HepG2 (cell line): Measurements from ENCODE around the gene KTI12. TPM values are rescaled to one million over a fixed set of nuclear protein-coding genes. Genes with fewer than 3 reads are reported as not detected.

Source experiments
- HNRNPH1 ChIP-seq: fragments of 200-400 bp; formaldehyde crosslinking; optimal IDR thresholded peaks from 2 replicates; pipeline ENCODE3; 2017; ENCODE audit warnings: mild to moderate bottlenecking, low read depth, low read length
- IKZF4 ChIP-seq: sonication (generic); formaldehyde crosslinking; IDR thresholded peaks from 2 replicates; pipeline ENCODE4 v1.5.1; 2020; ENCODE audit warnings: borderline replicate concordance, mild to moderate bottlenecking, low read depth, missing genetic modification reagents; ENCODE audit errors: not compliant biosample characterization
- IRF2 ChIP-seq: IDR thresholded peaks from 2 replicates; pipeline ENCODE4 v1.6.1; 2018; ENCODE audit warnings: missing genetic modification reagents, missing compliant biosample characterization
- JUND ChIP-seq: sonication (generic); formaldehyde crosslinking; IDR thresholded peaks from 2 replicates; pipeline ENCODE4 v1.8.0; 2022; ENCODE audit warnings: mild to moderate bottlenecking, missing genetic modification reagents
- KMT2A ChIP-seq: sonication (generic); formaldehyde crosslinking; IDR thresholded peaks from 2 replicates; pipeline ENCODE4 v1.4.0; 2020; ENCODE audit warnings: missing genetic modification reagents
- POGZ ChIP-seq: sonication (generic); formaldehyde crosslinking; IDR thresholded peaks from 2 replicates; pipeline ENCODE4 v1.4.0; 2020; ENCODE audit warnings: mild to moderate bottlenecking, missing genetic modification reagents
- SIN3A ChIP-seq: IDR thresholded peaks from 2 replicates; pipeline ENCODE4 v1.6.1; 2011; ENCODE audit warnings: low read depth, mild to moderate bottlenecking, control low read depth, low read length, borderline replicate concordance
- WIZ ChIP-seq: sonication (generic); formaldehyde crosslinking; IDR thresholded peaks from 2 replicates; pipeline ENCODE4 v1.5.1; 2020; ENCODE audit warnings: mild to moderate bottlenecking, missing genetic modification reagents
- XRCC5 ChIP-seq: fragments of 200-400 bp; formaldehyde crosslinking; optimal IDR thresholded peaks from 2 replicates; pipeline ENCODE3; 2017; ENCODE audit warnings: mild to moderate bottlenecking, low read length
- YEATS4 ChIP-seq: sonication (generic); formaldehyde crosslinking; IDR thresholded peaks from 2 replicates; pipeline ENCODE4 v1.4.0; 2020; ENCODE audit warnings: missing genetic modification reagents, borderline replicate concordance
- ZNF180 ChIP-seq: sonication (generic); formaldehyde crosslinking; IDR thresholded peaks from 2 replicates; pipeline ENCODE4 v1.4.0; 2020; ENCODE audit warnings: low read depth, missing genetic modification reagents, borderline replicate concordance
- ZNF256 ChIP-seq: sonication (generic); formaldehyde crosslinking; conservative IDR thresholded peaks from 2 replicates; pipeline ENCODE4 v1.4.0; 2020; ENCODE audit warnings: missing genetic modification reagents
- ZNF263 ChIP-seq: sonication (generic); formaldehyde crosslinking; IDR thresholded peaks from 2 replicates; pipeline ENCODE4 v1.4.0; 2020; ENCODE audit warnings: missing genetic modification reagents
- ZNF296 ChIP-seq: sonication (generic); formaldehyde crosslinking; conservative IDR thresholded peaks from 2 replicates; pipeline ENCODE4 v1.5.0; 2020; ENCODE audit warnings: mild to moderate bottlenecking, missing genetic modification reagents
- ZNF468 ChIP-seq: sonication (generic); formaldehyde crosslinking; IDR thresholded peaks from 2 replicates; pipeline ENCODE4 v1.8.0; 2022; ENCODE audit warnings: mild to moderate bottlenecking, moderate library complexity, missing genetic modification reagents
- ZNF761 ChIP-seq: sonication (generic); formaldehyde crosslinking; conservative IDR thresholded peaks from 2 replicates; pipeline ENCODE4 v1.4.0; 2020; ENCODE audit warnings: mild to moderate bottlenecking, missing genetic modification reagents
- ZNF772 ChIP-seq: sonication (generic); formaldehyde crosslinking; IDR thresholded peaks from 2 replicates; pipeline ENCODE4 v1.5.0; 2020; ENCODE audit warnings: mild to moderate bottlenecking, missing genetic modification reagents
- ZNF879 ChIP-seq: sonication (generic); formaldehyde crosslinking; IDR thresholded peaks from 2 replicates; pipeline ENCODE4 v1.8.1; 2023; ENCODE audit warnings: missing genetic modification reagents
- polyA plus RNA-seq, 8 experiments: library from polyadenylated mRNA; depleted of rRNA in 3 of 8; stranded (reverse) in 7 of 8; unstranded in 1 of 8; fragments of >200 nt; fragmentation: Illumina TruSeq in 4 of 8; extraction: Trizol in 4 of 8; gene quantifications; 2 replicates each; pipeline versions ENCODE4 v1.2.1 to v1.2.3, GENCODE V29; 2011 to 2016; ENCODE audit warnings: low read depth in 4 of 8, missing spikeins in 1 of 8, mixed read lengths in 1 of 8; ENCODE audit not compliant: insufficient read depth in 1 of 8
- total RNA-seq, 5 experiments: library from RNA; depleted of rRNA; stranded (reverse); fragments of >200 nt; fragmentation: Illumina TruSeq; extraction: Trizol; gene quantifications; 2 replicates each; pipeline ENCODE4 v1.2.3, GENCODE V29; 2016; ENCODE audit warnings: low read depth in 1 of 5
- TF ChIP-seq, protein P1 (sequence below): sonication (generic); formaldehyde crosslinking; IDR thresholded peaks from 2 replicates; pipeline ENCODE4 v1.4.0; 2020; ENCODE audit warnings: mild to moderate bottlenecking, missing genetic modification reagents
- TF ChIP-seq, protein P2 (sequence below): sonication (generic); formaldehyde crosslinking; IDR thresholded peaks from 2 replicates; pipeline ENCODE4 v1.4.0; 2020; ENCODE audit warnings: mild to moderate bottlenecking, low read depth, missing genetic modification reagents
- TF ChIP-seq, protein P3 (sequence below): IDR thresholded peaks from 2 replicates; pipeline ENCODE4 v1.4.0; 2020; ENCODE audit warnings: mild to moderate bottlenecking, missing genetic modification reagents
- TF ChIP-seq, protein P4 (sequence below): sonication (generic); formaldehyde crosslinking; conservative IDR thresholded peaks from 2 replicates; pipeline ENCODE4 v1.8.0; 2022; ENCODE audit warnings: missing genetic modification reagents

KTI12 gene
- total and polyA plus RNA-seq, 2 of the 13 experiments (the other 11 are each of a cell fraction or from before 2014, with no cell fraction given): 7.4 to 10.2 TPM

DNA sequence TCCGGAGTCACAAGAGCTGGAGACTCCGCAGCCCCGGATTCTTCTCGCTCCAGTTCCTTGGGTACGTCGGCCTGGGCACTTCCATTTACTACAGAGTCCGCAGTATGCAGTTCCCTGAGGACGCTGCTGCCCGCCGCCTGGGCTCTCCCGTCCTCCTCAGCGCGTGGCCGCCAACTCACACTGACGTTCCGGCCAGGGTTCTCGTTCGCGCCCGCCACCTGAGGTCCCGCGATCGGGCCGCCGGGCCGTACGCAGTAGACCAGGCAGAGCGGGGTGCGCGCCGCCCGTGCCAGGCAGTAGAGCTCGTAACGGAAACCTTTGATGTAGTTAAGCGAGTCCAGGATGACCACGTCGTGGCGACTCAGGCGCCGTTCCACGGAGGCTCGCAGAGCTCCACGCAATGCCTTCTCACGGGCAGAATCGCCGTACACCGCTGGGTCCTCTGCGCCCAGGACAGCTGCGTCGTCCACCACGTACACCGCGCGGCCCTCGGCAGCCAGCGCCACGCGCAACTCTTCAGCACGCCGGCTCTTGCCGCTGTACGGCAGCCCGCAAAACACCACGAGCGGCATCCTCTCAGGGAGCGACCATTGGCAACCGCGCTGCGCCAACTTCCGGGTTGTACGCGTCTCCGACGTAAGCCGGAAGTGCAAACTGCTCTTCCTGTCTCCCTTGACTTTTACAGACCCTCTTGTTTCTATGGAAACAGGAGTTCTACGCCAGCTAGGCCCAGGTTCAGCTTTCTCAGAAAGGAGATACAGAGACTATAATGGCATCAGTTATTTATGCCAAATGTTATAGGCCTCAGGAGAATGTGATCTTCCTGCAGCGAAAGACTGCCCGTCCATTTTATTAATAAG lies at the start of gene KTI12 (continued):
- TF ChIP-seq, protein P1, sequence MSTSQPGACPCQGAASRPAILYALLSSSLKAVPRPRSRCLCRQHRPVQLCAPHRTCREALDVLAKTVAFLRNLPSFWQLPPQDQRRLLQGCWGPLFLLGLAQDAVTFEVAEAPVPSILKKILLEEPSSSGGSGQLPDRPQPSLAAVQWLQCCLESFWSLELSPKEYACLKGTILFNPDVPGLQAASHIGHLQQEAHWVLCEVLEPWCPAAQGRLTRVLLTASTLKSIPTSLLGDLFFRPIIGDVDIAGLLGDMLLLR (CRISPR knock-in tag): peak; percentile 79
- no peak; the same call in 1 of the 2 replicates for TF ChIP-seq ZNF772 (CRISPR knock-in tag)
- no peak for TF ChIP-seq WIZ (CRISPR knock-in tag)
- TF ChIP-seq ZNF879 (CRISPR knock-in tag): 0 out of 2 replicates have a peak, but pooled peaks have one; percentile 6
- peak; percentile 33; the same call in 1 of the 2 replicates for TF ChIP-seq ZNF180 (CRISPR knock-in tag)
- peak; percentile 55; the same call in 1 of the 2 replicates for TF ChIP-seq ZNF263 (CRISPR knock-in tag)
- TF ChIP-seq JUND (CRISPR knock-in tag): no peak
- TF ChIP-seq ZNF296 (CRISPR knock-in tag): no peak
- 0 out of 2 replicates have a peak, but pooled peaks have one; percentile 69 for TF ChIP-seq ZNF256
- peak; percentile 99 for TF ChIP-seq KMT2A (CRISPR knock-in tag)
- TF ChIP-seq HNRNPH1: no peak
- no peak for TF ChIP-seq ZNF761 (CRISPR knock-in tag)
- TF ChIP-seq ZNF468 (CRISPR knock-in tag): no peak
- no peak for TF ChIP-seq IKZF4 (CRISPR knock-in tag)
- TF ChIP-seq YEATS4 (CRISPR knock-in tag): peak; percentile 82
- TF ChIP-seq, protein P2, sequence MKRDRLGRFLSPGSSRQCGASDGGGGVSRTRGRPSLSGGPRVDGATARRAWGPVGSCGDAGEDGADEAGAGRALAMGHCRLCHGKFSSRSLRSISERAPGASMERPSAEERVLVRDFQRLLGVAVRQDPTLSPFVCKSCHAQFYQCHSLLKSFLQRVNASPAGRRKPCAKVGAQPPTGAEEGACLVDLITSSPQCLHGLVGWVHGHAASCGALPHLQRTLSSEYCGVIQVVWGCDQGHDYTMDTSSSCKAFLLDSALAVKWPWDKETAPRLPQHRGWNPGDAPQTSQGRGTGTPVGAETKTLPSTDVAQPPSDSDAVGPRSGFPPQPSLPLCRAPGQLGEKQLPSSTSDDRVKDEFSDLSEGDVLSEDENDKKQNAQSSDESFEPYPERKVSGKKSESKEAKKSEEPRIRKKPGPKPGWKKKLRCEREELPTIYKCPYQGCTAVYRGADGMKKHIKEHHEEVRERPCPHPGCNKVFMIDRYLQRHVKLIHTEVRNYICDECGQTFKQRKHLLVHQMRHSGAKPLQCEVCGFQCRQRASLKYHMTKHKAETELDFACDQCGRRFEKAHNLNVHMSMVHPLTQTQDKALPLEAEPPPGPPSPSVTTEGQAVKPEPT (CRISPR knock-in tag): 0 out of 2 replicates have a peak, but pooled peaks have one; percentile 77
- peak; percentile 74 for TF ChIP-seq IRF2 (CRISPR knock-in tag)
- TF ChIP-seq, protein P3, sequence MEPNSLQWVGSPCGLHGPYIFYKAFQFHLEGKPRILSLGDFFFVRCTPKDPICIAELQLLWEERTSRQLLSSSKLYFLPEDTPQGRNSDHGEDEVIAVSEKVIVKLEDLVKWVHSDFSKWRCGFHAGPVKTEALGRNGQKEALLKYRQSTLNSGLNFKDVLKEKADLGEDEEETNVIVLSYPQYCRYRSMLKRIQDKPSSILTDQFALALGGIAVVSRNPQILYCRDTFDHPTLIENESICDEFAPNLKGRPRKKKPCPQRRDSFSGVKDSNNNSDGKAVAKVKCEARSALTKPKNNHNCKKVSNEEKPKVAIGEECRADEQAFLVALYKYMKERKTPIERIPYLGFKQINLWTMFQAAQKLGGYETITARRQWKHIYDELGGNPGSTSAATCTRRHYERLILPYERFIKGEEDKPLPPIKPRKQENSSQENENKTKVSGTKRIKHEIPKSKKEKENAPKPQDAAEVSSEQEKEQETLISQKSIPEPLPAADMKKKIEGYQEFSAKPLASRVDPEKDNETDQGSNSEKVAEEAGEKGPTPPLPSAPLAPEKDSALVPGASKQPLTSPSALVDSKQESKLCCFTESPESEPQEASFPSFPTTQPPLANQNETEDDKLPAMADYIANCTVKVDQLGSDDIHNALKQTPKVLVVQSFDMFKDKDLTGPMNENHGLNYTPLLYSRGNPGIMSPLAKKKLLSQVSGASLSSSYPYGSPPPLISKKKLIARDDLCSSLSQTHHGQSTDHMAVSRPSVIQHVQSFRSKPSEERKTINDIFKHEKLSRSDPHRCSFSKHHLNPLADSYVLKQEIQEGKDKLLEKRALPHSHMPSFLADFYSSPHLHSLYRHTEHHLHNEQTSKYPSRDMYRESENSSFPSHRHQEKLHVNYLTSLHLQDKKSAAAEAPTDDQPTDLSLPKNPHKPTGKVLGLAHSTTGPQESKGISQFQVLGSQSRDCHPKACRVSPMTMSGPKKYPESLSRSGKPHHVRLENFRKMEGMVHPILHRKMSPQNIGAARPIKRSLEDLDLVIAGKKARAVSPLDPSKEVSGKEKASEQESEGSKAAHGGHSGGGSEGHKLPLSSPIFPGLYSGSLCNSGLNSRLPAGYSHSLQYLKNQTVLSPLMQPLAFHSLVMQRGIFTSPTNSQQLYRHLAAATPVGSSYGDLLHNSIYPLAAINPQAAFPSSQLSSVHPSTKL (CRISPR knock-in tag): peak; percentile 29; the same call in 1 of the 2 replicates
- TF ChIP-seq XRCC5: no peak
- peak; percentile 94 for TF ChIP-seq SIN3A
- TF ChIP-seq, protein P4, sequence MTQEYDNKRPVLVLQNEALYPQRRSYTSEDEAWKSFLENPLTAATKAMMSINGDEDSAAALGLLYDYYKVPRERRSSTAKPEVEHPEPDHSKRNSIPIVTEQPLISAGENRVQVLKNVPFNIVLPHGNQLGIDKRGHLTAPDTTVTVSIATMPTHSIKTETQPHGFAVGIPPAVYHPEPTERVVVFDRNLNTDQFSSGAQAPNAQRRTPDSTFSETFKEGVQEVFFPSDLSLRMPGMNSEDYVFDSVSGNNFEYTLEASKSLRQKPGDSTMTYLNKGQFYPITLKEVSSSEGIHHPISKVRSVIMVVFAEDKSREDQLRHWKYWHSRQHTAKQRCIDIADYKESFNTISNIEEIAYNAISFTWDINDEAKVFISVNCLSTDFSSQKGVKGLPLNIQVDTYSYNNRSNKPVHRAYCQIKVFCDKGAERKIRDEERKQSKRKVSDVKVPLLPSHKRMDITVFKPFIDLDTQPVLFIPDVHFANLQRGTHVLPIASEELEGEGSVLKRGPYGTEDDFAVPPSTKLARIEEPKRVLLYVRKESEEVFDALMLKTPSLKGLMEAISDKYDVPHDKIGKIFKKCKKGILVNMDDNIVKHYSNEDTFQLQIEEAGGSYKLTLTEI: no peak
- no peak for TF ChIP-seq POGZ (CRISPR knock-in tag)
